GM19397 (cell line): Measurements from ENCODE around the gene PLPPR5.

Experiments used
- ATAC-seq: cut with Tn5 transposase; IDR thresholded peaks from one replicate; pipeline ENCODE4 v1.9.1; 2021; ENCODE audit warnings: mild to moderate bottlenecking, moderate library complexity; ENCODE audit not compliant: unreplicated experiment

PLPPR5 gene

DNA sequence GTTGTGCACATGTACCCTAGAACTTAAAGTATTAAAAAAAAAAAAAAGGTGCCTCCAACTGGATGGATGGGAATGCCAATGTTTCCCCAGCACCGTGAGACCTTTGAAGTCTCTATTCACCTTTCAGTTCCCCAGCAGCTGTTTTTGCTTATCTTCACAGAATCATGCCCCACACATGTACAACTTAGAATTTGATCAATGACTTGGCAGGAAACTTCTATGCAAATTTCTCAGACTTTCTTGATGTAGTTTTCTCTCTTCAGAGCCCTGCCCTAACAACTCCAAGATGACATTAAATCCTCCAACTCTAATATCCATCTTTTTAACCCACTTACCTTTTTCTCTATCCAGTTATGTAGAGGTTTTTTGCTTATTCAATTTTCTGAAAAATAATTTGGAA, 144.3 kb downstream of the PLPPR5 start:
- peak; percentile 71 for ATAC-seq

DNA sequence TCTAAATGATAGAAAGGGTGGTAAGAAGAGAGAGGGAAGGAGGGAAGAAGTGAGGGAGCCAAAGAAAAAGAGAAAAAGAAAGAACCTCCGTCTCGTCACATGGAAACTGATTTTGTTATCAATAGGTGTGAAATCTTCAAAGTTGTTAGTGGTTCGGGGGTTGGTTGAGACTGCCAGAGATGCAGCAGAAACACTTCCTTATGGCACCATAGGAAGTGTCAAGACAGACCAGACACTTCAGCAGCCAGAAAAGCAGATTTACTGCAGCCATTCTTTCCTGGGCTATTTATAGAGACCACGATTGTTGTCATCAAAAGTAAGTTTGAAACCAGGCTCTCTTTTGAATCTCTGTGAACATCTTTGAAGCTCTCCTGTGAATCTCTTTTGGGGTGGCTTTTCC, 150.5 kb downstream of the PLPPR5 start:
- no peak for ATAC-seq

DNA sequence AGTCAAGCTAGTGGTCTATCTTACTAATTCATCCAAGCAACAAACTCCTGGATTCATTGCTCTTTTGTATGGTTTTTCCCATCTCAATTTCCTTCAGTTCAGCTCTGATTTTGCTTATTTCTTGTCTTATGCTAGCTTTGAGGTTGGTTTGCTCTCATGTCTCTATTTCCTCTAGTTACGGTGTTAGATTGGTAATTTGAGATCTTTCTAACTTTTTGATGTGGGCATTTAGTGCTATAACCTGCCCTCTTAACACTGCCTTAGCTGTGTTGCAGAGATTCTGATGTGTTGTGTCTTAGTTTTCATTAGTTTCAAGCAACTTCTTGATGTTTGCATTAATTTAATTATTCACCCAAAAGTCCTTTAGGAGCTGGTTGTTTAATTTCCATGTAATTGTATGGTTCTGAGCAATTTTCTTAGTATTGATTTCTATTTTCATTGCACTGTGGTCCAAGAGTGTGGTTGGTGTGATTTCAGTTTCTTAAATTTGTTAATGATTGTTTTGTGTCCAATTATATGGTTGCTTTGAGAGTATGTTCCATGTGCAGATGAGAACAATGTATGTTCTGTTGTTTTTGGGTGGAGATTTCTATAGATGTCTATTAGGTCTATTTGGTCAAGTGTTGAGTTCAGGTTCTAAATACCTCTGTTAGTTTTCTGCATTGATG, 154.6 kb downstream of the PLPPR5 start:
- peak; percentile 78 for ATAC-seq

DNA sequence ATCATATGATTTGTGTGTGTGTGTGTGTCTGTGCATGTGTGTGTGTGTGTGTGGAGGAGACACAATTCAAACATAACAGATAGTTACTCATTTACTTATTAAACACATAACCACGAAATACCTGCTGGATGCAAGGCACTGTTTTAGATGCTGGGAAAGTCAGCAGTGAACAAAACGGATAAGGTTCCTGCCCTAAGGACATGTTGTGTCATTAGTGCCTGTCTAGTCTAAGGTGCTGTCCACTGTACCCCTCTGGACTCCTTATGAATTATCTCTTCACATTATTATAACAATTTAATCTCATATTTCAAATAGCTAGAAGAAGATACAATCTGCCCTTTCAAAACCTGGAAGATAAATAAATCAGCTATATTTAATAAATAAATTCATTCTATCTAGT, 162.4 kb downstream of the PLPPR5 start:
- no peak for ATAC-seq
